ENCODE data around the gene TRIM24. TPM values are rescaled to one million over a fixed set of nuclear protein-coding genes. Genes with fewer than 3 reads are reported as not detected.

TRIM24 gene
- total RNA-seq, 1 donor from 2014 or later, result 23.9 TPM

DNA sequence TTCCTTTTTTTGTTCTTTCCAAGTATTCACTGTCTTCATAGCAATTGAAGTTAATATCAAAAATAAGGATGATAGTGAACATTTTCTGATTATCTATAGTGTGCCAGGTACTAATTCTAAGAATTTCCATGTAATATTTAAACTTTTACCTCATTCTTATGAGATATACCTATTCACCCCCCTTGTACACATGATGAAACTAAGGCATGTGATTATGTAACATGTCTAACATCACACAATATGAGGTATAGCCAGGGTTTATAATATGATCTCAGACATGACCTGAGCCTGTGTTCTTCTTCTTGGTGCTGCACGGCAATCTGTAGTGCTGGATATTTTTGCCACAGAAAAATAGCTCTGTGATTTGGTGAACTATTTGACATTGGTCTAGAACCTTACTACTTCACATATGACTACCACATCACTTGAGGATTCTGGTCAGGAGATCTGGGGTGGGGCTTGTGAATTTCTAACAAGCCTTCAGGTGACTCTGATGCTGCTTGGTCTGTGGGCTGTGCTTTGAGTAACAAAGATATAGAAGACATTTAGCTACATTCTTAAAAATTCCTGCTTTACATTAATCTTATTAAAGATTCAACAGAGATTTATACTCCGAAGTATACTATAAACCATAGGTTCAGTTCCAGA, 79.1 kb downstream of the TRIM24 start:
- TF ChIP-seq CTCF (IDR thresholded peaks at IDR 0.05), result no peak
- Histone ChIP-seq H3K36me3 (peaks cover 13% of the 10 kb centered on the region), H3K27me3 (no peaks in the 10 kb centered on the region), H3K27ac (no peak overlapping the region), H3K4me1 (peaks cover 7% of the 10 kb centered on the region), H3K9me3 (no peaks in the 10 kb centered on the region), H3K4me3 (no peak overlapping the region)
- intact Hi-C loops (cut with DNase I), result no loop called here
- DNase-seq (no peak), ATAC-seq (no peak)

DNA sequence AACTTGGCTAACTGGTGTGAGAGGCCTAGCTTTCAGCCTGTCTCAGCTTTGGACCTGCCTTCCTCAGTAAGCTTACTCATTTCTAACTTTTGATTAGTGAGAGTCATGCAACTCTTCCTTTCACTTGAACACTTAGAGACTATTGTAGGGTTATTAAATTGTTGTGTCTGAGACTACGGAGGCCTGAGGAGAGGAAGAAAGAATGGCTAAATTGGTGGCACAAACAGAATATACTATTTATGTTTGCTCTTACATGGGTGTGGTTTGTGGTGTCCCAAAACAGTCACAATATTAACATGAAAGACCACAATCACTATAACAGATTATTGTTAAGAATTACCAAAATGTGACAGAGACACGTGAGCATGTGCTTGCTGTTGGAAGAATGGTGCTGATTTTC, 82.1 kb downstream of the TRIM24 start:
- DNase-seq (no peak), ATAC-seq (no peak)
- intact Hi-C loops (cut with DNase I), result no loop called here
- Histone ChIP-seq H3K27me3 (no peaks in the 10 kb centered on the region), H3K27ac (no peak overlapping the region), H3K4me1 (peaks cover 7% of the 10 kb centered on the region), H3K36me3 (peaks cover 13% of the 10 kb centered on the region), H3K4me3 (no peak overlapping the region), H3K9me3 (no peaks in the 10 kb centered on the region)
- no peak for TF ChIP-seq CTCF (IDR thresholded peaks at IDR 0.05)

DNA sequence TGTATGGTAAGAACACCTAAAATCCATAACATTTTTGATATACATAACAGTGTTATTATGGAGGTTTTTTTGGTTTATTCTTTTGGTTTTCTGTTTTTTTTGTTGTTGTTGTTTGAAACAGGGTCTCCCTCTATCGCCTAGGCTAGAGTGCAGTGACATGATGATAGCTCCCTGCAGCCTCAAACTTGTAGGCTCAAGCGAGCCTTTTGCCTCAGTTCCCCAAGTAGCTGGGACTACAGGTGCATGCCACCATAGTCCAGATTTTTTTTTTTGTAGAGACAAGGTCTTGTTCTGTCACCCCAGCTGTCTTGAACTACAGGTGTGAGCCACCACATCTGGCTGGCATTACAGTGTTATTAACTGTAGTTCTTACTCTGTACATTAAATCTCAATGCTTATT, 83.7 kb downstream of the TRIM24 start:
- Histone ChIP-seq H3K4me1 (peaks cover 1% of the 10 kb centered on the region), H3K27me3 (no peaks in the 10 kb centered on the region), H3K4me3 (no peak overlapping the region), H3K27ac (no peak overlapping the region), H3K36me3 (peaks cover 13% of the 10 kb centered on the region), H3K9me3 (no peaks in the 10 kb centered on the region)
- ATAC-seq (no peak), DNase-seq (no peak)
- intact Hi-C loops (cut with DNase I), result no loop called here
- TF ChIP-seq CTCF (IDR thresholded peaks at IDR 0.05), result no peak

DNA sequence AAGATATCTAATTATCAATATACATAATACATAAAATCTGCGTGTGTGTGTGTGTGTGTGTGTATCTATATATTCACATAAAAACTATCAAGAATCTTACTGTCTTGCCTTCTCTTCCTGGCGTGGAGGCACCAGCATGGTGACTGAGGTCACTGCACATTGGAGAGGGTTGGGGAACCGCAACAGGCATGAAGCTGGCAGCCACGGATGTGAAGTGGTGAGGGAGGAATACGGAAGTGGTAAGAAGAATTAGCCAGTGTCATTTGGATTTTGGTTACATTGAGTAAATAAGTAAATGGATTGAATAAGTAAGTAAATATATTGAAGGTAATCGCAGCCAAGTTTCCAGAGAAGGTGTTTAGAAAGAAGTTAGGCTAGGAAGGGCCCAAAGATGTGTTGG, 85.1 kb downstream of the TRIM24 start:
- intact Hi-C loops (cut with DNase I), result no loop called here
- DNase-seq, result no peak

GRCh38 chr7:138546064-138546619, 86.1 kb downstream of the TRIM24 start:
- DNase-seq (no peak), ATAC-seq (no peak)
- Histone ChIP-seq H3K27me3 (no peaks in the 10 kb centered on the region), H3K4me1 (no peaks in the 10 kb centered on the region), H3K9me3 (no peaks in the 10 kb centered on the region), H3K4me3 (no peak overlapping the region), H3K27ac (no peak overlapping the region), H3K36me3 (peaks cover 3% of the 10 kb centered on the region)
- no peak for TF ChIP-seq CTCF (IDR thresholded peaks at IDR 0.05)
- intact Hi-C loops (cut with DNase I), result no loop called here

More for the DNA sequence above, 85.1 kb downstream of the TRIM24 start:
- H3K4me3 ChIP-seq, result no peak overlapping the region
- no peak overlapping the region for H3K27ac ChIP-seq
- H3K27me3 ChIP-seq, result no peaks in the 10 kb centered on the region
- H3K36me3 ChIP-seq, result peaks cover 10% of the 10 kb centered on the region
- H3K4me1 ChIP-seq, result no peaks in the 10 kb centered on the region
- no peaks in the 10 kb centered on the region for H3K9me3 ChIP-seq
- no peak for TF ChIP-seq CTCF (IDR thresholded peaks at IDR 0.05)
- ATAC-seq, result no peak
